OCI-LY3 (cell line): ENCODE data around the gene CRTC3.

Experiments used
- CTCF ChIP-seq: fragments of 200-600, 300-600 bp; sonication (generic); IDR thresholded peaks from 2 replicates; pipeline ENCODE4 v1.5.1; 2014; ENCODE audit warnings: antibody characterized with exemption, low read length, low read depth
- EZH2phosphoT487 ChIP-seq: fragments of 200-600 bp; shearing (Covaris generic); IDR thresholded peaks from 2 replicates; pipeline ENCODE4 v1.6.1; 2018; ENCODE audit warnings: antibody characterized with exemption, mixed run types, low read depth

GRCh38 chr15:90576711-90577389 is 47.1 kb downstream of the CRTC3 start:
- TF ChIP-seq CTCF (no peak), EZH2phosphoT487 (no peak)
